Measurements from ENCODE around the gene BMPR1B.

BMPR1B gene

DNA sequence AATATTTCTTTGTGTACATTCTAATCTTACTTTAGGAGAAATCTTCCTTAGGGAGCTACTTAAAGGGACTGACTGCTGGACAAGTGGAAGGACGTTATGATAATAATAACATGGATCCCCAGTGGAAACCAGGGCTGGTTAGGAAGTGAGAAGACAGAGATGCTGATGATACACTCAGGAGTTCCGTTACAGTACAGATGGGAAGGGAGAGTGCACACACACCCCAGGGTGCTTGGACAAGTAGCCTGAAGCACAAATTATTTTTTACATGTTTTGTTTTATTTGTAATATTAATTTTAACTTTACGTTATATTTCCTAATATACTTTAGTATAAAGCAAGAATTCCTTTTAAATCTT lies 84.1 kb downstream of the BMPR1B start:
- H3K4me3 ChIP-seq (ENCODE audit: low read depth, low read length), result no peak overlapping the region
- TF ChIP-seq, protein P1, sequence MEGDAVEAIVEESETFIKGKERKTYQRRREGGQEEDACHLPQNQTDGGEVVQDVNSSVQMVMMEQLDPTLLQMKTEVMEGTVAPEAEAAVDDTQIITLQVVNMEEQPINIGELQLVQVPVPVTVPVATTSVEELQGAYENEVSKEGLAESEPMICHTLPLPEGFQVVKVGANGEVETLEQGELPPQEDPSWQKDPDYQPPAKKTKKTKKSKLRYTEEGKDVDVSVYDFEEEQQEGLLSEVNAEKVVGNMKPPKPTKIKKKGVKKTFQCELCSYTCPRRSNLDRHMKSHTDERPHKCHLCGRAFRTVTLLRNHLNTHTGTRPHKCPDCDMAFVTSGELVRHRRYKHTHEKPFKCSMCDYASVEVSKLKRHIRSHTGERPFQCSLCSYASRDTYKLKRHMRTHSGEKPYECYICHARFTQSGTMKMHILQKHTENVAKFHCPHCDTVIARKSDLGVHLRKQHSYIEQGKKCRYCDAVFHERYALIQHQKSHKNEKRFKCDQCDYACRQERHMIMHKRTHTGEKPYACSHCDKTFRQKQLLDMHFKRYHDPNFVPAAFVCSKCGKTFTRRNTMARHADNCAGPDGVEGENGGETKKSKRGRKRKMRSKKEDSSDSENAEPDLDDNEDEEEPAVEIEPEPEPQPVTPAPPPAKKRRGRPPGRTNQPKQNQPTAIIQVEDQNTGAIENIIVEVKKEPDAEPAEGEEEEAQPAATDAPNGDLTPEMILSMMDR (IDR thresholded peaks at IDR 0.05; ENCODE audit: insufficient read depth, low read depth, low read length, missing control alignments), result no peak
- DNase-seq (ENCODE audit: low read depth), result no peak

GRCh38 chr4:94843216-94843615 lies 85.5 kb downstream of the BMPR1B start:
- no peak for DNase-seq (ENCODE audit: low read depth)
- TF ChIP-seq, protein P1 (IDR thresholded peaks at IDR 0.05; ENCODE audit: insufficient read depth, low read depth, low read length, missing control alignments), result no peak
- H3K4me3 ChIP-seq (ENCODE audit: low read depth, low read length), result no peak overlapping the region

DNA sequence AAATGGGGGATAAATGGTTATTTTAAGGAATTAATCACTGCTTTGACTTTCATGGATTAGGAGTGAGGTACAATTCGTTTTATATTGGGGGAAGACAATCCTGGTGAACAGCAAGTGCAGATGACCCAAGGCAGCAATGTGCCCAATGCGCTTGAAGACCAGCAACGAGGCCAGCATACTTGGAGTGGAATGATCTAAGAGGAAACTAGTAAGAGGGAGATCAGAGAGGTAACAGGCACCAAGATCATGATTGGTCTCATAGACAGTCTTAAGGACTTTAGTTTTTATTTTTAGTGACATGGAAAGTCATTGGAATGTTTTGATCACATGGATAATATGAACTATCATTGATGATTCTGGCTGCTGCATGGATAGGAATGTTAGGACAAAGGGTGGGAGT lies 90.6 kb downstream of the BMPR1B start:
- no peak for DNase-seq (ENCODE audit: low read depth)
- H3K4me3 ChIP-seq (ENCODE audit: low read depth, low read length), result no peak overlapping the region
- TF ChIP-seq, protein P1 (IDR thresholded peaks at IDR 0.05; ENCODE audit: insufficient read depth, low read depth, low read length, missing control alignments), result no peak

DNA sequence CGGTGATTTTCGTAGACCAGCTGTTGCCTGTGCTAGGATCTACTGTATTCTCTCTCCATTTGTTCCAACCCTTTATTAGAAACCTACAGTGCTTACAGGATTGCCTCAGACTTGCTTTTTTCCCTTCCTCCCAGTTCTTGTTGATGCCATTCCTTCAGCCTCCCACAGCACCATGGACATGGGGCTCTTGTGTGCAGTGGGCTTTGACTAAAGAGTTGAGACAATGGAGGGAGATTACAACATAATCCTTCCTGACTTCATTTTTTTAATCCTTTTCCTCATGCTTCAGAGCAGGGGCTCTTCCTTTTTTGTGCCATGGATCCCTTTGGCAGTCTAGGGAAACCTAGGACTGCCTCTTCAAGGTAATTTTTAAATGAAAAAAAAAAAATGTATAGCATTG lies 92.1 kb downstream of the BMPR1B start:
- TF ChIP-seq, protein P1 (IDR thresholded peaks at IDR 0.05; ENCODE audit: insufficient read depth, low read depth, low read length, missing control alignments), result no peak
- DNase-seq (ENCODE audit: low read depth), result no peak
- no peak overlapping the region for H3K4me3 ChIP-seq (ENCODE audit: low read depth, low read length)

DNA sequence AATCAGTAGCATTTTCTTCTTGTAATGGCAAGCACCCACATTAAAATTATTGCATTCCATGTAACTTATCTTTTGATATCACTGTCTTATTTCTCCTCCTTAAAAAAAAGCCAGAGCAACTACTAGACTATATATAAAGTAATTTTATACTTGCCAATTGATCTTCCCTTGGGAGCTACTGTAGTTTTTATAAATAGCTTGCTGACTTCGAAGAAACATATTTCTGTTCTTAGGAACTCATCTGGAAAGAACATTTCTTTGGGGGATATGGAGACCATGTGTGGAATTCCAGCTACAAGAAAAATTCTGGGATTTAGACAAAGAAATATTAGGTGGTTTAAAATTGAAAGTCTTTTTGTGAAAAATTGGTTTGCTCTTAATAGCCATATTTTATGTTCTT lies 94.9 kb downstream of the BMPR1B start:
- TF ChIP-seq, protein P1 (IDR thresholded peaks at IDR 0.05; ENCODE audit: insufficient read depth, low read depth, low read length, missing control alignments), result no peak
- H3K4me3 ChIP-seq (ENCODE audit: low read depth, low read length), result no peak overlapping the region
- DNase-seq (ENCODE audit: low read depth), result no peak

DNA sequence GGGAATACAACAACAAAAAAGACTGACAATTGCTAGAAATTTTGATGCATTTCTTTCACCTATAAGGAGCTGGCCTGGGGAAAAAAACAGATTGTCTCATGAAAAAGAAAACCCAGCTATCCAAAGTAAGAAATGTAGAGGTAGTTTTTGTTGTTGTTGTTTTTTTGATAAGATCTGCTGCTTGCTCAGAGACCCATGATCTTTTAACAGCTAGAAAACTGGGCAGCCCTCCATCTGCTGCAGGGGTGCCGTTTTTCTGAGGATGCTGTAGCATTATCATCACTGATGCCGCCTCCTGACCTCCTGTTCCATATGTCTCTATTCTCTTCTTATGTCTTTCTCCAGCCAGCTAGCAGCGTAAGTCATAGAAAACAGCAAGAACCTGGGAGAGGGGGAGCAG lies 98.3 kb downstream of the BMPR1B start:
- H3K4me3 ChIP-seq (ENCODE audit: low read depth, low read length), result no peak overlapping the region
- TF ChIP-seq, protein P1 (IDR thresholded peaks at IDR 0.05; ENCODE audit: insufficient read depth, low read depth, low read length, missing control alignments), result no peak
- DNase-seq (ENCODE audit: low read depth), result no peak

- H3K4me3 ChIP-seq (ENCODE audit: low read depth, low read length), result no peak overlapping the region
- TF ChIP-seq, protein P1 (IDR thresholded peaks at IDR 0.05; ENCODE audit: insufficient read depth, low read depth, low read length, missing control alignments), result no peak
- DNase-seq (ENCODE audit: low read depth), result no peak
Measured at GRCh38 chr4:94870146-94870545, 112.4 kb downstream of the BMPR1B start.

All from GM12865 (cell line).